Fibroblast of the aortic adventitia (primary cell): ENCODE measurements around the gene COX8C. TPM values are rescaled to one million over a fixed set of nuclear protein-coding genes. Genes with fewer than 3 reads are reported as not detected.

ENCODE experiments used
- DNase-seq: peaks from one replicate; pipeline ENCODE4 v3.0.0-alpha.2; 2010; ENCODE audit warnings: low read depth
- H3K4me3 ChIP-seq: 2 replicates; pipeline ENCODE4 v1.5.1; 2011; ENCODE audit warnings: low read depth, mild to moderate bottlenecking, control low read depth, low read length, moderate library complexity
- CTCF ChIP-seq: IDR thresholded peaks from 2 replicates; pipeline ENCODE4 v1.5.1; 2011; ENCODE audit warnings: mild to moderate bottlenecking, low read length, control low read depth, inconsistent platforms; ENCODE audit not compliant: insufficient read depth
- small RNA-seq: library from RNA; depleted of rRNA; stranded (forward); fragments of <200 nt; gene quantifications from one replicate; pipeline ENCODE3, GENCODE V24; 2012
- total RNA-seq: library from RNA; depleted of rRNA; stranded (reverse); fragments of >200 nt; gene quantifications from 2 replicates; pipeline ENCODE4 v1.2.3, GENCODE V29; 2012; ENCODE audit warnings: low replicate concordance

COX8C gene
- total RNA-seq, 1 donor: not detected

- H3K4me3 ChIP-seq: no peak overlapping the region
- TF ChIP-seq CTCF: no peak
These were observed 49.5 kb downstream of the COX8C start for GRCh38 chr14:93396456-93396855.

More at GRCh38 chr14:93396456-93396855, 49.5 kb downstream of the COX8C start:
- no peak for DNase-seq

Small RNA genes within 50 kb of the gene (small RNA-seq; reads per million reads assigned to genes)
- gene RF00019: not detected

Other genes starting within 250 kb of the COX8C start
- gene ITPK1, start 231.3 kb upstream of the COX8C start, total RNA-seq: 3.7 and 20.1 TPM in 2 replicates
- gene MOAP1, start 162.3 kb upstream of the COX8C start, total RNA-seq: 5.7 and 12.7 TPM in 2 replicates
- 2.4 and 12.1 TPM in 2 replicates for gene LYSET, start 161.9 kb upstream of the COX8C start, total RNA-seq
- 17.3 and 28.1 TPM in 2 replicates for gene GON7, start 140.1 kb upstream of the COX8C start, total RNA-seq
- gene UBR7, start 139.9 kb upstream of the COX8C start, total RNA-seq: 43.3 and 46.9 TPM in 2 replicates
- gene BTBD7, start 14.1 kb upstream of the COX8C start, total RNA-seq: 38.0 and 39.6 TPM in 2 replicates
- 0.09 and 0.16 TPM in 2 replicates for gene UNC79, start 83.8 kb downstream of the COX8C start, total RNA-seq